GM21723 (cell line): ENCODE data around the gene DDX23.

ENCODE experiments used
- ATAC-seq: cut with Tn5 transposase; IDR thresholded peaks from one replicate; pipeline ENCODE4 v1.9.1; 2021; ENCODE audit warnings: mild to moderate bottlenecking, moderate library complexity; ENCODE audit not compliant: unreplicated experiment

DDX23 gene

GRCh38 chr12:48800971-48801370 is 51.0 kb downstream of the DDX23 start:
- ATAC-seq: no peak

GRCh38 chr12:48800457-48800856 is 51.5 kb downstream of the DDX23 start:
- no peak for ATAC-seq

GRCh38 chr12:48796976-48797375 is 55.0 kb downstream of the DDX23 start:
- no peak for ATAC-seq

GRCh38 chr12:48795550-48796455 is 56.2 kb downstream of the DDX23 start:
- ATAC-seq: peak; percentile 62

GRCh38 chr12:48794870-48795269 is 57.1 kb downstream of the DDX23 start:
- ATAC-seq: no peak

- no peak for ATAC-seq
Observed at GRCh38 chr12:48793696-48794095, 58.3 kb downstream of the DDX23 start.

GRCh38 chr12:48789858-48790326 is 62.1 kb downstream of the DDX23 start:
- ATAC-seq: no peak

GRCh38 chr12:48788854-48789775 is 62.8 kb downstream of the DDX23 start, which contains the start of gene ADCY6:
TSS of gene ADCY6 (minus strand) at chr12:48789089. CDS start at chr12:48783434, 5,655 bp downstream.
- no peak for ATAC-seq

- no peak for ATAC-seq
Observed at GRCh38 chr12:48788524-48788853, 63.5 kb downstream of the DDX23 start.

GRCh38 chr12:48787791-48788523 is 64.0 kb downstream of the DDX23 start:
- no peak for ATAC-seq

- no peak for ATAC-seq
Observed at GRCh38 chr12:48786591-48787544, 65.1 kb downstream of the DDX23 start.

- no peak for ATAC-seq
Observed at GRCh38 chr12:48783432-48783831, 68.5 kb downstream of the DDX23 start.

- ATAC-seq: no peak
Observed at GRCh38 chr12:48782457-48783395, 69.2 kb downstream of the DDX23 start.

- no peak for ATAC-seq
Observed at GRCh38 chr12:48781750-48782456, 70.1 kb downstream of the DDX23 start.

GRCh38 chr12:48780381-48781025 is 71.5 kb downstream of the DDX23 start:
- no peak for ATAC-seq

GRCh38 chr12:48779869-48780268 is 72.1 kb downstream of the DDX23 start:
- ATAC-seq: no peak
